B cell (primary cell): Measurements from ENCODE around the gene UTP25. TPM values are rescaled to one million over a fixed set of nuclear protein-coding genes. Genes with fewer than 3 reads are reported as not detected.

ENCODE experiments used
- ATAC-seq: fragments of 200-7000 bp; cut with Tn5 transposase; one replicate; pipeline ENCODE4 v1.10.0; 2021; ENCODE audit warnings: low read depth, mild to moderate bottlenecking, moderate number of reproducible peaks, moderate library complexity
- CTCF ChIA-PET: fragments of 350-600 bp; sonication (Branson Sonifier 250); formaldehyde crosslinking; loops from one replicate; lab custom pipeline; 2021; ENCODE audit warnings: antibody characterized with exemption, inconsistent platforms; lab: Charles Lee
- POLR2A ChIA-PET: fragments of 350-600 bp; sonication (Branson Sonifier 250); formaldehyde crosslinking; loops from one replicate; lab custom pipeline; 2021; ENCODE audit warnings: antibody characterized with exemption; lab: Charles Lee
- DNase-seq: peaks from one replicate; pipeline ENCODE4 v3.0.0; 2013
- H2AFZ ChIP-seq: 2 replicates; pipeline ENCODE4 v1.6.1; 2012; ENCODE audit warnings: mild to moderate bottlenecking, low read depth, low read length; ENCODE audit not compliant: insufficient read depth, poor library complexity, severe bottlenecking
- H3K27ac ChIP-seq, 2 donors: 1 replicate in 1 of 2; 2 replicates in 1 of 2; pipeline ENCODE4 v1.5.1; 2012 to 2013; ENCODE audit warnings: low read length in 2 of 2, mild to moderate bottlenecking in 2 of 2, moderate library complexity in 1 of 2
- H3K27me3 ChIP-seq, 4 experiments: fragments of 200-600 bp in 1 of 4; sonication (generic) in 1 of 4; replicated peaks in 1 of 4; 1 replicate in 2 of 4; 2 replicates in 2 of 4; pipeline versions ENCODE4 v1.6.1 to v1.7.0; 2013 to 2016; ENCODE audit warnings: low read length in 3 of 4, mild to moderate bottlenecking in 2 of 4, mixed read lengths in 1 of 4, moderate library complexity in 1 of 4; ENCODE audit not compliant: insufficient read depth in 4 of 4, control insufficient read depth in 3 of 4; ENCODE audit errors: control extremely low read depth in 1 of 4
- H3K36me3 ChIP-seq, 2 experiments: replicated peaks in 1 of 2; 1 replicate in 1 of 2; 2 replicates in 1 of 2; pipeline versions ENCODE4 v1.6.1 to v1.7.1; 2013; ENCODE audit warnings: low read length in 1 of 2; ENCODE audit not compliant: insufficient read depth in 2 of 2, control insufficient read depth in 1 of 2; ENCODE audit errors: control extremely low read depth in 1 of 2, extremely low read depth in 1 of 2
- H3K4me1 ChIP-seq, 2 donors: fragments of 200-600 bp in 1 of 2; sonication (generic) in 1 of 2; 1 replicate in 1 of 2; 2 replicates in 1 of 2; pipeline versions ENCODE4 v1.5.1 to v1.6.1; 2013 to 2017; ENCODE audit warnings: low read length in 2 of 2; ENCODE audit not compliant: control insufficient read depth in 2 of 2, insufficient read depth in 2 of 2
- H3K4me2 ChIP-seq: replicated peaks from 2 replicates; pipeline ENCODE3; 2012; ENCODE audit warnings: mild to moderate bottlenecking, low read depth, low read length; ENCODE audit not compliant: poor library complexity, severe bottlenecking
- H3K4me3 ChIP-seq, 5 experiments: fragments of 200-600 bp in 1 of 5; sonication (generic) in 1 of 5; 1 replicate in 3 of 5; 2 replicates in 2 of 5; pipeline versions ENCODE4 v1.5.1 to v1.7.0; 2011 to 2016; ENCODE audit warnings: low read length in 4 of 5, mild to moderate bottlenecking in 4 of 5, low read depth in 2 of 5, control low read depth in 1 of 5, moderate library complexity in 1 of 5; ENCODE audit not compliant: insufficient read depth in 1 of 5; ENCODE audit errors: control extremely low read depth in 1 of 5, extremely low read depth in 1 of 5
- H3K79me2 ChIP-seq: fragments of 200-600 bp; sonication (generic); one replicate; pipeline ENCODE4 v1.6.0; 2016; ENCODE audit warnings: low read length; ENCODE audit not compliant: control insufficient read depth, insufficient read depth
- H3K9ac ChIP-seq: fragments of 200-600 bp; sonication (generic); 2 replicates; pipeline ENCODE4 v1.6.1; 2017; ENCODE audit warnings: mild to moderate bottlenecking, low read length, moderate library complexity
- H3K9me3 ChIP-seq, 3 donors: one replicate each; pipeline versions ENCODE4 v1.6.1 to v1.7.1; 2013; ENCODE audit warnings: low read length in 2 of 3; ENCODE audit not compliant: control insufficient read depth in 2 of 3, insufficient read depth in 1 of 3; ENCODE audit errors: control extremely low read depth in 1 of 3
- H4K20me1 ChIP-seq: 2 replicates; pipeline ENCODE4 v1.6.0; 2012; ENCODE audit warnings: mild to moderate bottlenecking, low read length; ENCODE audit not compliant: insufficient read depth, control insufficient read depth, poor library complexity, severe bottlenecking
- H3K27ac Mint-ChIP-seq: one replicate; pipeline ENCODE4 v1.8.0; 2021; ENCODE audit warnings: mixed read lengths
- H3K27me3 Mint-ChIP-seq: one replicate; pipeline ENCODE4 v1.8.0; 2021; ENCODE audit warnings: mixed read lengths
- H3K4me1 Mint-ChIP-seq: one replicate; pipeline ENCODE4 v1.8.0; 2021; ENCODE audit warnings: mixed read lengths
- H3K4me3 Mint-ChIP-seq: one replicate; pipeline ENCODE4 v1.8.0; 2021; ENCODE audit warnings: mixed read lengths
- H3K9me3 Mint-ChIP-seq: one replicate; pipeline ENCODE4 v1.8.0; 2022; ENCODE audit warnings: mixed read lengths; ENCODE audit not compliant: insufficient read depth
- EZH2 ChIP-seq: IDR thresholded peaks from 2 replicates; pipeline ENCODE4 v1.6.1; 2012; ENCODE audit warnings: borderline replicate concordance, low read depth, mild to moderate bottlenecking, moderate library complexity, low read length; ENCODE audit not compliant: insufficient read depth, poor library complexity, severe bottlenecking
- WGBS: methylation state at CpG from one replicate; pipeline ENCODE4 v1.1.5; 2013; ENCODE audit warnings: missing lambda C conversion rate; ENCODE audit not compliant: insufficient coverage; 5-methylcytosine and 5-hydroxymethylcytosine counted together
- intact Hi-C: fragments of 100-400 bp; cut with micrococcal nuclease; formaldehyde crosslinking; loops from one replicate; pipeline ENCODE4 v1.10.0; 2022
- polyA plus RNA-seq: library from polyadenylated mRNA; depleted of rRNA; stranded (reverse); fragments of >200 nt; gene quantifications from 2 replicates; pipeline ENCODE4 v1.2.3, GENCODE V29; 2012
- total RNA-seq, 2 donors: library from RNA; stranded (reverse); fragments of 120-200 nt in 1 of 2; gene quantifications; 1 replicate in 1 of 2; 2 replicates in 1 of 2; pipeline versions ENCODE4 v1.2.3 to v1.2.4, GENCODE V29; 2013 to 2022
- TF ChIP-seq, protein P1 (sequence below): fragments of 200-600 bp; IDR thresholded peaks from one replicate; pipeline ENCODE4 v1.8.0; 2022; ENCODE audit warnings: antibody characterized with exemption, mild to moderate bottlenecking

The UTP25 gene
- total and polyA plus RNA-seq, 2 donors (not counting 1 experiment from before 2014, with no cell fraction given) = 6.2 to 16.6 TPM

DNA sequence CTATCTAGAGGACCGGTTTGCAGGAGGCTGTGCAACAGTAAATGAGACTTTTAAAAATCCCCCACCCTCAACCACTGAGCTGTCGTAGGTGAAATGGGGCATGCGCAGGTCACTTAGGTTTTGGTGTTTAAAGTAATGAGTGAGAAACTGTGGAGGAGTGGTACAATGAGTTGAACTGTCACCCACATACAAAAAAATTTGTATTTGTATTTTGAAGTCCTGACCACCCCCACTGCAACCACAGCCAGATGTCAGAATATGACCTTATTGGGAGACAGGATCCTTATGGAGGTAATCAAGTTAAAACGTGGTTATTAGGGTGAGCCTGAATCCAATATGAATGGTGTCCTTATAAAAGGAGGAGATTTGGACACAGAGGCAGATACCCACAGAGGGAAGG lies 20.3 kb upstream of the UTP25 start:
- peaks cover 10 to 13% of the 10 kb centered on the region in 2 donors for H3K4me1 ChIP-seq
- H3K4me3 ChIP-seq = no peak overlapping the region
- CTCF ChIA-PET = interaction anchor here (0.9 to 6.5 kb wide), 2 partner anchors 16 to 59 kb away, joined by 3 to 45 read pairs; no protein-coding TSS in a partner anchor
- H3K27ac ChIP-seq = no peak overlapping the region
- TF ChIP-seq, protein P1, sequence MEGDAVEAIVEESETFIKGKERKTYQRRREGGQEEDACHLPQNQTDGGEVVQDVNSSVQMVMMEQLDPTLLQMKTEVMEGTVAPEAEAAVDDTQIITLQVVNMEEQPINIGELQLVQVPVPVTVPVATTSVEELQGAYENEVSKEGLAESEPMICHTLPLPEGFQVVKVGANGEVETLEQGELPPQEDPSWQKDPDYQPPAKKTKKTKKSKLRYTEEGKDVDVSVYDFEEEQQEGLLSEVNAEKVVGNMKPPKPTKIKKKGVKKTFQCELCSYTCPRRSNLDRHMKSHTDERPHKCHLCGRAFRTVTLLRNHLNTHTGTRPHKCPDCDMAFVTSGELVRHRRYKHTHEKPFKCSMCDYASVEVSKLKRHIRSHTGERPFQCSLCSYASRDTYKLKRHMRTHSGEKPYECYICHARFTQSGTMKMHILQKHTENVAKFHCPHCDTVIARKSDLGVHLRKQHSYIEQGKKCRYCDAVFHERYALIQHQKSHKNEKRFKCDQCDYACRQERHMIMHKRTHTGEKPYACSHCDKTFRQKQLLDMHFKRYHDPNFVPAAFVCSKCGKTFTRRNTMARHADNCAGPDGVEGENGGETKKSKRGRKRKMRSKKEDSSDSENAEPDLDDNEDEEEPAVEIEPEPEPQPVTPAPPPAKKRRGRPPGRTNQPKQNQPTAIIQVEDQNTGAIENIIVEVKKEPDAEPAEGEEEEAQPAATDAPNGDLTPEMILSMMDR = no peak
- TF ChIP-seq EZH2 = no peak
- no peak overlapping the region for H3K4me2 ChIP-seq
- ATAC-seq (no peak), DNase-seq (no peak)
- Mint-ChIP-seq H3K4me3 (no peak overlapping the region), H3K4me1 (peaks cover 11% of the 10 kb centered on the region), H3K27ac (no peak overlapping the region), H3K27me3 (peaks cover 11% of the 10 kb centered on the region), H3K9me3 (no peaks in the 10 kb centered on the region)
- no peaks in the 10 kb centered on the region for H4K20me1 ChIP-seq
- WGBS = no CpG with 5 or more reads among the region's 4 CpGs
- H3K9me3 ChIP-seq = peaks cover 0 to 8% (median 0%) of the 10 kb centered on the region in 3 donors
- H3K9ac ChIP-seq = no peak overlapping the region
- POLR2A ChIA-PET = no interaction called here
- intact Hi-C loops = no loop called here
- H2AFZ ChIP-seq = no peak overlapping the region
- H3K36me3 ChIP-seq = no peaks in the 10 kb centered on the region
- H3K79me2 ChIP-seq = no peaks in the 10 kb centered on the region
- H3K27me3 ChIP-seq = peaks cover 0 to 14% (median 7%) of the 10 kb centered on the region in 4 experiments

DNA sequence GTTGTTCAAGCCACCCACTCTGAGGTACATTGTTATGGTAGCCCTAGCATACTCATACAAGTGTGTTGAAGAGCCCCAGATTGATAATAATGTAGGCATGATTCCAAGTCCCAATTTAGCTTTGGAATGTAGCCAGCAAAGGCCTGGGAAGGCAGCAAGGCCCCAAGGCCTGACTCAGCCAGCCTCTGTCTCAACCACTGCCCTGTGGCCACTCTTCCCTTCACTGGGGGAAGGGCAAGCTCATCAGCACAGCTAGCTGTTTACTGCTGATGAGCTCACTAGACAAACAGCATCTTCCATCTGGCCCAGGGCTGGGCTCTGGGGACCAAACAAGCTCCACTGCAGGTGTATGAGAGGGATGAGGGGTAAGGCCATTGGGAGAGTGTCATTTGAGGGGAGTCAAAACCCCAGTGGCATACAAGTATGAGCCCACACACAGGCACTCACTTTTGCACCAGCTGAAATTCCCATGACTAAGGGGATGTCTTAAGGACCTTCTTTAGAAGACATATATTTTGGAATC lies 19.7 kb upstream of the UTP25 start:
- no peak overlapping the region for H3K27ac Mint-ChIP-seq
- H3K4me3 ChIP-seq = no peak overlapping the region
- H3K79me2 ChIP-seq = no peaks in the 10 kb centered on the region
- H3K27me3 Mint-ChIP-seq = peaks cover 11% of the 10 kb centered on the region
- no peak overlapping the region for H3K4me2 ChIP-seq
- ChIA-PET CTCF (interaction anchor here (0.9 to 6.5 kb wide), 3 partner anchors 15 to 60 kb away, joined by 3 to 45 read pairs (median 4); partner anchors contain the start of gene UTP25), POLR2A (no interaction called here)
- no peak overlapping the region for H3K4me3 Mint-ChIP-seq
- intact Hi-C loops = no loop called here
- no peaks in the 10 kb centered on the region for H4K20me1 ChIP-seq
- peaks cover 0 to 8% (median 0%) of the 10 kb centered on the region in 3 donors for H3K9me3 ChIP-seq
- H3K27ac ChIP-seq = no peak overlapping the region
- no peak overlapping the region for H2AFZ ChIP-seq
- DNase-seq = no peak
- peaks cover 11% of the 10 kb centered on the region for H3K4me1 Mint-ChIP-seq
- no peaks in the 10 kb centered on the region for H3K36me3 ChIP-seq
- no peak overlapping the region for H3K9ac ChIP-seq
- H3K27me3 ChIP-seq = peaks cover 0 to 14% (median 7%) of the 10 kb centered on the region in 4 experiments
- no peaks in the 10 kb centered on the region for H3K9me3 Mint-ChIP-seq
- no peak for ATAC-seq
- H3K4me1 ChIP-seq = peaks cover 10 to 13% of the 10 kb centered on the region in 2 donors
- TF ChIP-seq EZH2 = no peak
- TF ChIP-seq, protein P1 = no peak
